HG03025 (cell line): ENCODE measurements around the gene CLTCL1.

Source experiments
- ATAC-seq: cut with Tn5 transposase; IDR thresholded peaks from one replicate; pipeline ENCODE4 v1.9.1; 2021; ENCODE audit warnings: mild to moderate bottlenecking, moderate library complexity; ENCODE audit not compliant: unreplicated experiment, low FRiP score

Gene CLTCL1

GRCh38 chr22:19178065-19178656, 113.4 kb downstream of the CLTCL1 start:
- ATAC-seq = peak; percentile 16

GRCh38 chr22:19177164-19178064, 114.1 kb downstream of the CLTCL1 start:
- ATAC-seq = no peak

GRCh38 chr22:19176732-19177131, 114.8 kb downstream of the CLTCL1 start:
- ATAC-seq = no peak

GRCh38 chr22:19176175-19176643, 115.3 kb downstream of the CLTCL1 start:
- no peak for ATAC-seq

GRCh38 chr22:19175602-19176174, 115.8 kb downstream of the CLTCL1 start:
- no peak for ATAC-seq

- no peak for ATAC-seq
Observed at GRCh38 chr22:19175026-19175601, 116.4 kb downstream of the CLTCL1 start.

- no peak for ATAC-seq
Observed at GRCh38 chr22:19174106-19175025, 117.2 kb downstream of the CLTCL1 start.

GRCh38 chr22:19173047-19174035, 118.2 kb downstream of the CLTCL1 start:
- no peak for ATAC-seq

GRCh38 chr22:19172213-19173046, 119.1 kb downstream of the CLTCL1 start:
- no peak for ATAC-seq

- no peak for ATAC-seq
Observed at GRCh38 chr22:19169947-19170318, 121.6 kb downstream of the CLTCL1 start.

- ATAC-seq = no peak
Observed at GRCh38 chr22:19169002-19169946, 122.2 kb downstream of the CLTCL1 start.

GRCh38 chr22:19168088-19168890, 123.2 kb downstream of the CLTCL1 start:
- no peak for ATAC-seq

- ATAC-seq = no peak
Observed at GRCh38 chr22:19167106-19167869, 124.2 kb downstream of the CLTCL1 start.

- ATAC-seq = no peak
Observed at GRCh38 chr22:19166421-19166820, 125.1 kb downstream of the CLTCL1 start.

GRCh38 chr22:19164425-19164824, 127.1 kb downstream of the CLTCL1 start:
- ATAC-seq = no peak
